ENCODE measurements around the gene DRC3. TPM values are rescaled to one million over a fixed set of nuclear protein-coding genes. Genes with fewer than 3 reads are reported as not detected.
"Not testable (repeated sequence)": the region's sequence is repeated elsewhere in the genome, so short reads cannot be mapped to it uniquely, and the experiment has no call there.

DRC3 gene
- total and polyA plus RNA-seq, 2 experiments from 2014 or later, result 1.1 to 1.8 TPM

DNA sequence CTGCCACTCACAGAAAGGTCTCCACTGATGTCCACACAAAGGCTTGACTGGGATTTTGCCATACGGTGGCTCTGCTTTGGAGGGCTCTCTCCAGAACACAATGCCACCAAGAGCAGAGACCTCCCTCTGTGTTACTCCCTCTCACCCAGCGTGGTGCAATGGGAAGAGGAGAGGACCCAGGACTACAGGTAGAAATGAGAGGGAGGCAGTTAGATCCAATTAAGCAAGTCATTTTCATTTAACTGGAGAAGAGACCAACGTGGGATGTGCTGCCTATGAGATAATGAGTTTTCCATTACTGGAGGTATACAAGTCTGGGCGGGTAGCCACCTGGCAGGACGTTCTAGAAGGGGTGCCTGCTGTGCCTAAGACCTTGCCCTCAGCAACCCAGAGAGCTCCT lies 34.7 kb upstream of the DRC3 start:
- Histone ChIP-seq H4K20me1 (ENCODE audit: insufficient read depth, poor library complexity, severe bottlenecking) (no peaks in the 10 kb centered on the region), H2AFZ (no peak overlapping the region), H3K4me1 (ENCODE audit: insufficient read depth) (peaks cover 57% of the 10 kb centered on the region), H3K27ac (no peak overlapping the region), H3K4me3 (no peak overlapping the region), H3K9me3 (ENCODE audit: low read depth) (no peaks in the 10 kb centered on the region), H3K27me3 (no peaks in the 10 kb centered on the region), H3K4me2 (no peak overlapping the region), H3K9me2 (replicated peaks; ENCODE audit: insufficient read depth) (no peaks in the 10 kb centered on the region), H3K79me2 (peaks cover 69% of the 10 kb centered on the region), H3K36me3 (replicated peaks; ENCODE audit: insufficient read depth, low read depth) (no peaks in the 10 kb centered on the region)
- TF ChIP-seq CTCF (IDR thresholded peaks at IDR 0.05; ENCODE audit: poor library complexity) (no peak), EZH2phosphoT487 (IDR thresholded peaks at IDR 0.05; ENCODE audit: low read depth, severe bottlenecking, unreplicated experiment) (no peak), EZH2 (IDR thresholded peaks at IDR 0.05; ENCODE audit: borderline replicate concordance) (no peak)
- 88% methylated on average over 5 of the region's 5 CpGs for WGBS (ENCODE audit: low lambda C conversion rate, missing lambda C conversion rate)
- DNase-seq (ENCODE audit: low spot score), result no peak

DNA sequence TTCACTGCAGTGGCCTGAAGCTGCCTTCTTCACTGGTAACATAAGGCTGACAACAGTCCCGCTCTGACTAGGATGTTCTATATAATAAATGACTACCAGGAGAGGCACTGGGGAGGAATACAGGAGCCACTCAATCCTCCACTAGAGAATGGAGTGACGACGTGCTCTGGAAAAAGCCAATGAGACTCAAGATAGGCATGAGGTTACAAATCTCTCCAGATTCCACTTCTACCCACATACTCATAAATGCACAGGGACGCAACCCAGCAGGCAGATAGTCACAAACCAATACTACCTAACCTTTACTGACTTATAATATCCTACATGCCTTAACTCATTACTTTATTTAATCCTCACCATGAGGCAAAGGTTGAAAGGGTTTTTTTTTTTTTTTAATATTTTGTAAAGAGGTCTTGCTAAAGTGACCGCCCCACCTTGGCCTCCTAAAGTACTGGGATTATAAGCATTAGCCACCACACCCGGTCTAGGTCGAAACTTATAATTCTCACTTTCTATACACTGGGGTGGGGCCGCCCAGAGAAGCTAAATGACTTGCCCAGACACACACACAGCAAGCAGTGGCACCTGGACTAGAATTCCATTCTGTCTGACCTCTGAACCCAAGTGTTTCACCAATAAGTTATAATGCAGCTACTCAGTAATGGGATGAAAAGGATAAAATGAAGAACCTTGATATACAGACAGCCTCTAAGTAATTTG lies 34.1 kb upstream of the DRC3 start:
- peak overlapping the region; percentile 14 for H3K27ac ChIP-seq
- H3K4me3 ChIP-seq, result no peak overlapping the region
- no peaks in the 10 kb centered on the region for H3K9me3 ChIP-seq (ENCODE audit: low read depth)
- DNase-seq (ENCODE audit: low spot score), result no peak
- no peaks in the 10 kb centered on the region for H3K27me3 ChIP-seq
- peaks cover 63% of the 10 kb centered on the region for H3K79me2 ChIP-seq
- H4K20me1 ChIP-seq (ENCODE audit: insufficient read depth, poor library complexity, severe bottlenecking), result no peaks in the 10 kb centered on the region
- no peaks in the 10 kb centered on the region for H3K9me2 ChIP-seq (replicated peaks; ENCODE audit: insufficient read depth)
- no peaks in the 10 kb centered on the region for H3K36me3 ChIP-seq (replicated peaks; ENCODE audit: insufficient read depth, low read depth)
- WGBS (ENCODE audit: low lambda C conversion rate, missing lambda C conversion rate), result 79% methylated on average over 8 of the region's 8 CpGs
- no peak overlapping the region for H2AFZ ChIP-seq
- no peak overlapping the region for H3K4me2 ChIP-seq
- TF ChIP-seq CTCF (IDR thresholded peaks at IDR 0.05; ENCODE audit: poor library complexity) (no peak), EZH2 (IDR thresholded peaks at IDR 0.05; ENCODE audit: borderline replicate concordance) (no peak), EZH2phosphoT487 (IDR thresholded peaks at IDR 0.05; ENCODE audit: low read depth, severe bottlenecking, unreplicated experiment) (no peak)
- H3K4me1 ChIP-seq (ENCODE audit: insufficient read depth), result peaks cover 62% of the 10 kb centered on the region

DNA sequence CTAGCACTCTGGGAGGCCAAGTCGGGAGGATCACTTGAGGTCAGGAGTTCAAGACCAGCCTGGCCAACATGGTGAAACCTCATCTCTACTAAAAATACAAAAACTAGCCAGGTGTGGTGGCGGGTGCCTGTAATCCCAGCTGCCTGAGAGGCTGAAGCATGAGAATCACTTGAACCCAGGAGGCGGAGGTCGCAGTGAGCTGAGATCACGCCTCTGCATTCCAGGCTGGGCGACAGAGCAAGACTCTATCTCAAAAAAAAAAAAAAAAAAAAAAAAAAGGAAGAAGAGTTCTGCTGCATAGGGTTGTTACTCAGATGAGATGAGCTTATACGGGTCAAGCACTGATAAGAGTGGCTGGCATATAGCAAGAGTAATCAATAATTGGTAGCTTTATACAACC lies 32.7 kb upstream of the DRC3 start:
- H3K36me3 ChIP-seq (replicated peaks; ENCODE audit: insufficient read depth, low read depth); H3K4me2 ChIP-seq; H3K27me3 ChIP-seq; H3K9me2 ChIP-seq (replicated peaks; ENCODE audit: insufficient read depth); H3K9me3 ChIP-seq (ENCODE audit: low read depth); H2AFZ ChIP-seq; H3K4me3 ChIP-seq; H4K20me1 ChIP-seq (ENCODE audit: insufficient read depth, poor library complexity, severe bottlenecking); DNase-seq (ENCODE audit: low spot score): not testable (repeated sequence)
- H3K27ac ChIP-seq, result peak overlapping the region; percentile 16
- 94% methylated on average over 7 of the region's 7 CpGs for WGBS (ENCODE audit: low lambda C conversion rate, missing lambda C conversion rate)
- H3K79me2 ChIP-seq, result peaks cover 59% of the 10 kb centered on the region
- peaks cover 74% of the 10 kb centered on the region for H3K4me1 ChIP-seq (ENCODE audit: insufficient read depth)

DNA sequence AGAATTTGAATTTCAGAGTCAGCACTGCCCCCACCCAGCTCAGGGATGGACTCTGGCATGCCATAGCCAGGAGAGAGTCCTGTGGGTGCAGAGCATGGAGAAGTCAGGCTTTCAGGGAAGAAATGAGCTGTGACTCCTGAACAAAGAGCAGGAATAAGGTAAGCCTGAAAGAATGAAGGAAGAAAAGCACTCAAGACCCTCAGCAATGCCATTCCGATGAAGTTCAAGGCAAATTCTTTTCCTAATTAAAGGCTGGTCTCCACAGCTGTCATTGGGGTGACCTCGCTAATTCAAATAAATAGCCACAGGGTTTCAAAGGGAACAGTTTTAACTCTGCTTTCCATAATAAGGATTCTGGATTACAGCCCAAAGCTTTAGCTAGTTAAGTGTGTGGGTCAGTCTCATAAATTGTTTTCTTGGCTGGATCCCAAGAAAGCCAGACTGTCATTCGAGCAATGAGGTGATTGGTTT lies 32.2 kb upstream of the DRC3 start:
- 39% methylated on average over 3 of the region's 3 CpGs for WGBS (ENCODE audit: low lambda C conversion rate, missing lambda C conversion rate)
- TF ChIP-seq EZH2phosphoT487 (IDR thresholded peaks at IDR 0.05; ENCODE audit: low read depth, severe bottlenecking, unreplicated experiment), result no peak
- TF ChIP-seq EZH2 (IDR thresholded peaks at IDR 0.05; ENCODE audit: borderline replicate concordance), result no peak
- TF ChIP-seq CTCF (IDR thresholded peaks at IDR 0.05; ENCODE audit: poor library complexity), result no peak

More for the DNA sequence above, 32.2 kb upstream of the DRC3 start:
- no peak overlapping the region for H2AFZ ChIP-seq
- no peak overlapping the region for H3K4me3 ChIP-seq
- peaks cover 74% of the 10 kb centered on the region for H3K4me1 ChIP-seq (ENCODE audit: insufficient read depth)
- no peaks in the 10 kb centered on the region for H4K20me1 ChIP-seq (ENCODE audit: insufficient read depth, poor library complexity, severe bottlenecking)
- no peaks in the 10 kb centered on the region for H3K9me3 ChIP-seq (ENCODE audit: low read depth)
- no peak for DNase-seq (ENCODE audit: low spot score)
- H3K79me2 ChIP-seq, result peaks cover 59% of the 10 kb centered on the region
- H3K9me2 ChIP-seq (replicated peaks; ENCODE audit: insufficient read depth), result no peaks in the 10 kb centered on the region
- H3K27me3 ChIP-seq, result no peaks in the 10 kb centered on the region
- peak overlapping the region; percentile 24 for H3K4me2 ChIP-seq
- peak overlapping the region; percentile 41 for H3K27ac ChIP-seq
- no peaks in the 10 kb centered on the region for H3K36me3 ChIP-seq (replicated peaks; ENCODE audit: insufficient read depth, low read depth)
